Hepatocyte (in vitro differentiated cells): Measurements from ENCODE around the gene CST11.

Experiments used
- EZH2 ChIP-seq: fragments of 200-600 bp; sonication (generic); IDR thresholded peaks from 2 replicates; pipeline ENCODE4 v1.6.1; 2016; ENCODE audit warnings: antibody characterized with exemption, mild to moderate bottlenecking, borderline replicate concordance
- TF ChIP-seq, protein P1 (sequence below): fragments of 200-600 bp; sonication (generic); IDR thresholded peaks from 2 replicates; pipeline ENCODE4 v1.5.1; 2016; ENCODE audit warnings: antibody characterized with exemption, mild to moderate bottlenecking; ENCODE audit not compliant: poor library complexity

DNA sequence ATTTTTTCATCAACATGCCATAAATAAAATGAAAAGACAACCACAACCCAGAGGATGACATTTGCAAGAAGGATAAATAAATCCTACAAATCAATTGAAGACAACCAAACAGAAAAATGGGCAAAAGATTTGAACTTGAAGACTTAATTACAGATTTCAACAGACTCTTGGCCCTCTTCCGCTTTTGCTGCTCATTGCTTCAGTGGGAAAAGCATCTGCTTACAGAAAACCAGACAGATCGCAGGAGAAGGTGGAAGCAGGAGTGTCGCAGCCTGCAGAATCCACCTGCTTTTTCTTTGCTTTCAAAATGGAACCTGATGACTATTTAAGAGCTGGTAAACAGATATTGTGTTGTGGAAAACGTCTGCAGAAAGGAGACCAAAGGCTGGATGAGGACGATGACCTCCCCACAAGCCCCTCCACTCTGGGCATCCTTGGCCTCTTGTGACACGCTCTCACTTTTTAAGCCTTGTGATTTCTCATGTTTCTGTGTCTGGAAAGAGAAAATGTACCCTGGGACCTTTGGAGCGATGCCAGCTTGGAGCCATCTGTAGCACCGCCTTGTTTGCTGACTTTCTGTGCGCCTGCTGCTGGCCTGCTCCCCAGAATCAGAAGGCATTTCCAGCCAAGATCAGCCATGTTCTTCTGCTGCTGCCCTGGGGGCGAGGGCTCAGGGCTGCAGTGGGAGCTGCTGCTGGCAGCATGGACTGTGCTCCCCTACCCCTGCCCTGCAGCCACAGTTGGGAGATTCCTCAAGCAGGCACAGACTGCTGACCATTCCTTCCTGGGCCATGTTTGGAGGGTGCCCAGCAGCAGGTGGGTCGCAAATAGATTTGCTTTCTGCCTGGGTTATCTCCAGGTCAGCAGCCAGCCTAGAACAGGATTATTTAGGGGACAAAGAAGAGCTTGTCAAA is 16.8 kb downstream of the CST11 start:
- TF ChIP-seq, protein P1, sequence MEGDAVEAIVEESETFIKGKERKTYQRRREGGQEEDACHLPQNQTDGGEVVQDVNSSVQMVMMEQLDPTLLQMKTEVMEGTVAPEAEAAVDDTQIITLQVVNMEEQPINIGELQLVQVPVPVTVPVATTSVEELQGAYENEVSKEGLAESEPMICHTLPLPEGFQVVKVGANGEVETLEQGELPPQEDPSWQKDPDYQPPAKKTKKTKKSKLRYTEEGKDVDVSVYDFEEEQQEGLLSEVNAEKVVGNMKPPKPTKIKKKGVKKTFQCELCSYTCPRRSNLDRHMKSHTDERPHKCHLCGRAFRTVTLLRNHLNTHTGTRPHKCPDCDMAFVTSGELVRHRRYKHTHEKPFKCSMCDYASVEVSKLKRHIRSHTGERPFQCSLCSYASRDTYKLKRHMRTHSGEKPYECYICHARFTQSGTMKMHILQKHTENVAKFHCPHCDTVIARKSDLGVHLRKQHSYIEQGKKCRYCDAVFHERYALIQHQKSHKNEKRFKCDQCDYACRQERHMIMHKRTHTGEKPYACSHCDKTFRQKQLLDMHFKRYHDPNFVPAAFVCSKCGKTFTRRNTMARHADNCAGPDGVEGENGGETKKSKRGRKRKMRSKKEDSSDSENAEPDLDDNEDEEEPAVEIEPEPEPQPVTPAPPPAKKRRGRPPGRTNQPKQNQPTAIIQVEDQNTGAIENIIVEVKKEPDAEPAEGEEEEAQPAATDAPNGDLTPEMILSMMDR, result no peak
- TF ChIP-seq EZH2, result no peak
